Osteocyte (in vitro differentiated cells): ENCODE measurements around the gene AKAP6. TPM values are rescaled to one million over a fixed set of nuclear protein-coding genes. Genes with fewer than 3 reads are reported as not detected.
A peak's percentile ranks its signal among the peaks of the same experiment; 100 is the strongest.
"Not testable (repeated sequence)": the region's sequence is repeated elsewhere in the genome, so short reads cannot be mapped to it uniquely, and the experiment has no call there.

Experiments
- DNase-seq: peaks from one replicate; pipeline ENCODE4 v3.0.0; 2021; ENCODE audit warnings: mixed read lengths; ENCODE audit not compliant: unreplicated experiment; ENCODE audit errors: extremely low spot score
- H3K27ac Mint-ChIP-seq: one replicate; pipeline ENCODE4 v1.8.0; 2021; ENCODE audit warnings: mild to moderate bottlenecking, mixed read lengths; ENCODE audit not compliant: unreplicated experiment
- H3K27me3 Mint-ChIP-seq: one replicate; pipeline ENCODE4 v1.8.0; 2021; ENCODE audit warnings: mixed read lengths; ENCODE audit not compliant: unreplicated experiment
- H3K36me3 Mint-ChIP-seq: one replicate; pipeline ENCODE4 v1.8.0; 2021; ENCODE audit warnings: mixed read lengths; ENCODE audit not compliant: unreplicated experiment
- H3K4me1 Mint-ChIP-seq: one replicate; pipeline ENCODE4 v1.8.0; 2021; ENCODE audit warnings: mixed read lengths; ENCODE audit not compliant: unreplicated experiment
- H3K4me3 Mint-ChIP-seq: one replicate; pipeline ENCODE4 v1.8.0; 2021; ENCODE audit warnings: mild to moderate bottlenecking, moderate library complexity, mixed read lengths; ENCODE audit not compliant: unreplicated experiment
- H3K9me3 Mint-ChIP-seq: one replicate; pipeline ENCODE4 v1.8.0; 2021; ENCODE audit warnings: mixed read lengths; ENCODE audit not compliant: unreplicated experiment
- CTCF ChIP-seq: fragments of 200-600 bp; sonication (generic); IDR thresholded peaks from 2 replicates; pipeline ENCODE4 v1.5.0; 2021; ENCODE audit warnings: antibody characterized with exemption, mild to moderate bottlenecking, moderate library complexity
- total RNA-seq: library from RNA; stranded (reverse); gene quantifications from 2 replicates; pipeline ENCODE4 v1.2.1, GENCODE V29; 2021

The AKAP6 gene
- total RNA-seq, 1 donor from 2014 or later: 4.1 TPM

DNA sequence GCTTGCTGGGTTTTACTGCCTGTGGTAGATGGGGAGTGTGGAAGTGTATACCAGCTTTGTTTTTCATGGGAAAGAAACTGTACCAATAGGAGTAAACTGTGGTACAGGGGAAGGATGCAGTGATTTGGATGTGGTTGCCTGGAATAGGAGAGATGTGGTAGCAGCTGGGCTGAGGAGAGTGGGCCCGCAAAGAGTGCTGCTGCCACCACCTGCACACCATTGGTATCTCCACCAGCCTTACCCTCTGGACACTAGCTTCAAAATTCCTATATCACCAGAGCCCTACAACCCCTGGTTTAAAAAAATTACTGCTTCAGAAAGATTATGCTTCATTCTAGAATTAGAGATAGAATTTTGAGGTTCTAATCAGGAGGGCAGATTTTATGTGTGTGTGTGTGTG is 53.6 kb downstream of the AKAP6 start:
- H3K4me3 Mint-ChIP-seq: no peak overlapping the region
- no peaks in the 10 kb centered on the region for H3K4me1 Mint-ChIP-seq
- no peak overlapping the region for H3K27ac Mint-ChIP-seq
- H3K9me3 Mint-ChIP-seq: no peaks in the 10 kb centered on the region
- H3K36me3 Mint-ChIP-seq: no peaks in the 10 kb centered on the region
- no peaks in the 10 kb centered on the region for H3K27me3 Mint-ChIP-seq
- DNase-seq: no peak
- peak; percentile 66 for TF ChIP-seq CTCF

DNA sequence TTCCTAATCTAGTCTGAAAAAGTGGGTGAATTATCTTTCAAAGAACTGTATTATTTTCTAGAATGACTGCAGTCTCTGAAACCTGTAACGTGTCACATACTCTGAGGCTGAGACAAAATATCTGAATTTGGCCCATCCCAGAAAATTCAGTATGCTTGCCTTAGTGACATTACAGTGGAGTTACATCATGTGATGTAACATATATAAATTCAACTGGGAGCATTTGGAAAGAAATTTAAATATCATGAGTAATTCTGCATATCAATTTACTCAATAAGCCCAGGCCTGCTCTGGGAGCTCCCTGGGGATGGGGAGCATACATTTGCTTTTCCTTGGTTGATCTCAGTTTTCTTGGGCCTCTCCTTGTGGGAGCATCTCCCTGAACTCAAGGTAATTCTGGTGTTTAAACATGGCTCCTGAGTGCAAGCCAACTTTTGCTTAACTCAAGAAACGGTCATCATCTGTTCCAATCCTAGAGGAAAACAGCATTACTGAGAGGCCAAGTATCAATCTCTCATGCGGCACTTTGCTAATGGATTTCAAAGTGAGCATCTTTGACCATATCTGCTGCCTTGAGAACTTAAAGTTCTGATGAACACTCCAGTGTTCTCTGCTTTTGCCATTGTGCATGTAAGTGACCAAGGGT is 54.4 kb downstream of the AKAP6 start:
- H3K27me3 Mint-ChIP-seq: no peaks in the 10 kb centered on the region
- no peak overlapping the region for H3K4me3 Mint-ChIP-seq
- DNase-seq: no peak
- H3K36me3 Mint-ChIP-seq: no peaks in the 10 kb centered on the region
- H3K4me1 Mint-ChIP-seq: no peaks in the 10 kb centered on the region
- no peak for TF ChIP-seq CTCF
- H3K27ac Mint-ChIP-seq: no peak overlapping the region
- peaks cover 3% of the 10 kb centered on the region for H3K9me3 Mint-ChIP-seq

DNA sequence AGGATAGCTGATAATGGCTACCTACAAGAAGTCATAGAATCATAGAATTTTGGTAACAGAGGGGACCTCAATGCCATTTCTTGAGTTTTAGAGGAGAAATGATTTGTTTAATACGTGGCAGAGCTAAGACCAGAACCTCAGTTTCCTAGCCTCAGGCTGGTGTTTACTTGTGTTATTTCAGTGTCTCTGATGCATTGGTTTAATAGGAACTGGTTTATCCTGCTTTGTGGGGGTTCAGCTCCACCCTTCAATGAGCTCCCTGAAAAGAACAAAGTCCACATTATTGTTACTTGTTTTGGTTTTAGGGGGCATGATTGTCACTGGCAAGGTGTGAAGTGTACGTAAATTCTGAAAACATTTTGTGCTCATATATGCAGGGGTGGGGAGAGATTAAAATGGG is 55.4 kb downstream of the AKAP6 start:
- DNase-seq: no peak
- Mint-ChIP-seq H3K36me3 (no peaks in the 10 kb centered on the region), H3K4me3 (no peak overlapping the region), H3K9me3 (peaks cover 10% of the 10 kb centered on the region), H3K27me3 (no peaks in the 10 kb centered on the region), H3K4me1 (no peaks in the 10 kb centered on the region), H3K27ac (no peak overlapping the region)
- no peak for TF ChIP-seq CTCF

GRCh38 chr14:32387295-32387694 is 58.2 kb downstream of the AKAP6 start:
- not testable (repeated sequence) for H3K27me3 Mint-ChIP-seq, H3K36me3 Mint-ChIP-seq, H3K4me1 Mint-ChIP-seq, DNase-seq, H3K4me3 Mint-ChIP-seq, H3K27ac Mint-ChIP-seq
- peaks cover 25% of the 10 kb centered on the region for H3K9me3 Mint-ChIP-seq

DNA sequence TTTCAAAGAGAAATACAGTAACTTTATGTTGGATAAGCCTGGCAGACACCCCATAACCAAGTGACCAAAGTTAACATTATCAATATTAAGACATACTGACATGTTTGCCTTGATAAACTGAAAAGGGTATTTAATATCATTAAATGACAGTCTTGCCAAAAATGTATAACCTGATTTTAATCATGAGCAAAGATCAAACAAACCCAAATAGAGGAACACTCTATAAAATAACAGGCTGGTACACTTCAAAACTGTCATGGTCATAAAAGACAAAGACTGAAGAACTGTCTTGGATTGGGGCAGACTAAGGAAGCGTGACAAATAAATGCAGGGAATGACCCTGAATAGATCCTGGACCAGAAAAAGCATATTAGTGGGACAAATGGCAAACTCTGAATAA is 64.0 kb downstream of the AKAP6 start:
- peaks cover 2% of the 10 kb centered on the region for H3K4me1 Mint-ChIP-seq
- no peaks in the 10 kb centered on the region for H3K36me3 Mint-ChIP-seq
- no peak overlapping the region for H3K4me3 Mint-ChIP-seq
- no peak for DNase-seq
- H3K27me3 Mint-ChIP-seq: no peaks in the 10 kb centered on the region
- no peak for TF ChIP-seq CTCF
- H3K27ac Mint-ChIP-seq: no peak overlapping the region
- H3K9me3 Mint-ChIP-seq: peaks cover 25% of the 10 kb centered on the region

DNA sequence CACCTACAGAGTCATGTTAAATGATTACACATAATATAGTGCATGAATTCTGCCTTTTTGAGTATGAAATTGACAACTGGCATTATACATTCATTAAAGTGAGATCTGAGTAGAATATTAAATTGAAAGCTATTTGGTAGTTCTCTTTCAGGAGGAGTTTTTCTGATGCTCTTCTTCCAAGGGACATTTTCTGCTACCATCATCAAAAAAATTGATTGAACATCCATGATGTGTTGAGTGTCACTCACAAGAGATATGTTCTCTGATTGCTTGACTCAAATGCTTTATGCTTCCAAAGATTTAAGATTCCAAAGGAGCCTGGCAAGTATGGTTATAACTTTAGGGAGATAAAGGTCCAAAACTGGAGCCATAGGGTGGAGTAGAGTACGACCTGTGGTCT is 64.9 kb downstream of the AKAP6 start:
- no peak overlapping the region for H3K4me3 Mint-ChIP-seq
- H3K27me3 Mint-ChIP-seq: no peaks in the 10 kb centered on the region
- no peak for TF ChIP-seq CTCF
- no peaks in the 10 kb centered on the region for H3K36me3 Mint-ChIP-seq
- peaks cover 19% of the 10 kb centered on the region for H3K9me3 Mint-ChIP-seq
- peaks cover 5% of the 10 kb centered on the region for H3K4me1 Mint-ChIP-seq
- H3K27ac Mint-ChIP-seq: no peak overlapping the region
- no peak for DNase-seq
